ACC112 (cell line): Measurements from ENCODE around the gene IL32.
"Not testable (repeated sequence)": the region's sequence is repeated elsewhere in the genome, so short reads cannot be mapped to it uniquely, and the experiment has no call there.

ENCODE experiments used
- H2AFZ ChIP-seq: fragments of 200-600 bp; sonication (generic); one replicate; pipeline ENCODE4 v1.6.0; 2017; ENCODE audit warnings: antibody characterized with exemption, low read length; ENCODE audit not compliant: unreplicated experiment
- H3K27ac ChIP-seq: fragments of 200-600 bp; sonication (generic); 2 replicates; pipeline ENCODE4 v1.5.1; 2014; ENCODE audit warnings: low read depth, mild to moderate bottlenecking, antibody characterized with exemption, low read length, moderate library complexity
- H3K27me3 ChIP-seq: fragments of 200-600 bp; sonication (generic); 2 replicates; pipeline ENCODE4 v1.6.1; 2014; ENCODE audit warnings: mild to moderate bottlenecking, antibody characterized with exemption, low read length, moderate library complexity, mixed read lengths; ENCODE audit not compliant: insufficient read depth
- H3K36me3 ChIP-seq: fragments of 200-600 bp; sonication (generic); 2 replicates; pipeline ENCODE4 v1.6.1; 2016; ENCODE audit warnings: mild to moderate bottlenecking, antibody characterized with exemption, low read length, moderate library complexity, mixed read lengths; ENCODE audit not compliant: insufficient read depth
- H3K4me1 ChIP-seq: fragments of 200-600 bp; sonication (generic); one replicate; pipeline ENCODE4 v1.6.1; 2016; ENCODE audit warnings: low read length, mixed read lengths; ENCODE audit not compliant: insufficient read depth, unreplicated experiment, control insufficient read depth
- H3K4me3 ChIP-seq: fragments of 200-600 bp; sonication (generic); 2 replicates; pipeline ENCODE4 v1.5.1; 2014; ENCODE audit warnings: mild to moderate bottlenecking, low read depth, low read length
- H3K79me2 ChIP-seq: fragments of 200-600 bp; sonication (generic); one replicate; pipeline ENCODE4 v1.6.0; 2016; ENCODE audit warnings: low read length; ENCODE audit not compliant: control insufficient read depth, unreplicated experiment, insufficient read depth

IL32 gene

DNA sequence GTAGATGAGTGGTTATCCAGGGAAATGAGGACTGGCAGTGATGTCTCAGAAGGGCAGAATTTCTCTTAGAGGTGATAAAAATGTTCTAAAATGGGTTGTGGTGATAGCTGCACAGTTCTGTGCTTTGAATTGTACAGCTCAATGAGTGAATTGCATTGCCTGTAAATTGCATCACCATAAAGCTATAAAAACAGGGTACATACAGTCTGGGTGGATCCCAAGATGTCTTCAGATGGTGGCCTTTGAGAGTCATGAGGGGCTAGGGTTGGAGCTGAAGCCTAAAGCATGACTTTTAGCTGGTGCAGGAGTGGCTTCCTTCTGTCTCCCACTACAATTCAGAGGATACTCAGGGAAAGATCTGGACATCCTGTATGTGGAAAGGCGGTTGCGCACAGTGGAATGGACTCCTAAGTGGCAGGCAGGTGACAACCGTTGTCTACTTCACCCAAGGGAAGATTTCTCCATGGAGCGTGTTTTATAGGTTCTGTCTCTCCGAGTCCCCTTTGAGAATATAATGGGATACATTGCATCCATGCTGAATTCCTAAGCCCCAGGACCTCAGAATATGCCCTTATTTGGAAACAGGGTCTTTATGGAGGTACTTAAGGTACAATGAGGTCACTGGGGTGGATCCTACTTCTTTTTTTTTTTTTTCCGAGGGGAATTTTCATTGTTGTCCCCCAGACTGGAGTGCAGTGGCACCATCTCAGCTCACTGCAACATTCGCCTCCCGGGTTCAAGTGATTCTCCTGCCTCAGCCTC lies 1.6 kb upstream of the IL32 start:
- H2AFZ ChIP-seq, result no peak overlapping the region
- no peaks in the 10 kb centered on the region for H3K27me3 ChIP-seq
- H3K27ac ChIP-seq, result no peak overlapping the region
- no peak overlapping the region for H3K4me3 ChIP-seq
- H3K4me1 ChIP-seq, result peaks cover 17% of the 10 kb centered on the region
- H3K79me2 ChIP-seq, result no peaks in the 10 kb centered on the region
- no peaks in the 10 kb centered on the region for H3K36me3 ChIP-seq

DNA sequence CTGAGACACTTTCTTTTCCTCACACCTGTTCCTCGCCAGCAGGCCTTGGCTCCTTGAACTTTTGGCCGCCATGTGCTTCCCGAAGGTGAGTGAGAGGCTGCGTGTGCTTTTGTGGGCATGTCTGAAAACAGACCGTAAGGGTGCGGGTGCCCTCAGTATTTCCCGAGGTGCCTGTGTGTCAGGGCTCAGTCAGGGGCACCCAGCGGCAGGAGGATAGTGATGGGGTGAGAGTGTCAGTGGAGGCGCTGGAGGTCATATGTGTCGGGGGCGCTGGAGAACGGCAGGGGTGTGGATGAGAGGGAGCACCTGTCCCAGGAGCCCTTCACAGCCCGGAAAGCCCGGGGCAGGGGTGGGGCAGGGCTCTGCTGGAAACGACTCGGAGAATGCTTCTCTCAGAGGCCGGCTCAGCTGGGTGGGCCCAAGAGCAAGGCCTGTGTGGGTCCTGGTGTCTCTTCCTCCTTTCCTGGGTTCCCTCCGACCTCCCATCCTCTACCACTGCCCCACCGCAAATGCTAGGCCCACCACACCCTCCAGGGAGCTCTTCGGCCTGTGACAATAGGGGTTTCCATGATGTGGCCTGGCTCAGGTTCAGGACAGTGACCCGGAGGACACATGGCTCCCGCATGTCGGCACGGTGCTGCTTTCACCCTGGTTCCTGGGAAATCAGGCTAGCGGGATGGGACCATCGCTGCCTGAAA lies 451 bp downstream of the IL32 start:
- peak overlapping the region; percentile 14; the same call in 1 of the 2 replicates for H3K27ac ChIP-seq
- H2AFZ ChIP-seq, result peak overlapping the region; percentile 20
- H3K79me2 ChIP-seq, result no peaks in the 10 kb centered on the region
- peak overlapping the region; percentile 68 for H3K4me3 ChIP-seq
- peaks cover 11% of the 10 kb centered on the region for H3K4me1 ChIP-seq
- no peaks in the 10 kb centered on the region for H3K27me3 ChIP-seq
- no peaks in the 10 kb centered on the region for H3K36me3 ChIP-seq

DNA sequence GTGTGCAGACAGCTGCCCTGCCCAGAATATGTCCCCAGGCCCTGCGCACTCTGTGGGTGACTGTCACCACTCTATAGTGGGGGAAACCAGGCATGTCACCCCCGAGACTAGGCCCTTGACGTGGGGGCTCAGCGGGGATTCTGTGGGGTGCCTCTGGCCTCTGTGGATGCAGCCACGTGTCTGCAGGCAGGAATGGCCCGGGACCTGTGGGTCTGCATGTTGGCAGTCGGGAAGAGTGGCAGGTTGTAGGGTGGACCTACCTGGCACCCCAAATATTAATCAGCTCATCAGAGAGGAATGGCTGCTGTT lies 954 bp downstream of the IL32 start:
- no peaks in the 10 kb centered on the region for H3K79me2 ChIP-seq
- no peaks in the 10 kb centered on the region for H3K36me3 ChIP-seq
- H3K4me1 ChIP-seq, result peaks cover 11% of the 10 kb centered on the region
- H2AFZ ChIP-seq, result no peak overlapping the region
- H3K4me3 ChIP-seq, result peak overlapping the region; percentile 68; the same call in 1 of the 2 replicates
- H3K27me3 ChIP-seq, result no peaks in the 10 kb centered on the region
- no peak overlapping the region for H3K27ac ChIP-seq

DNA sequence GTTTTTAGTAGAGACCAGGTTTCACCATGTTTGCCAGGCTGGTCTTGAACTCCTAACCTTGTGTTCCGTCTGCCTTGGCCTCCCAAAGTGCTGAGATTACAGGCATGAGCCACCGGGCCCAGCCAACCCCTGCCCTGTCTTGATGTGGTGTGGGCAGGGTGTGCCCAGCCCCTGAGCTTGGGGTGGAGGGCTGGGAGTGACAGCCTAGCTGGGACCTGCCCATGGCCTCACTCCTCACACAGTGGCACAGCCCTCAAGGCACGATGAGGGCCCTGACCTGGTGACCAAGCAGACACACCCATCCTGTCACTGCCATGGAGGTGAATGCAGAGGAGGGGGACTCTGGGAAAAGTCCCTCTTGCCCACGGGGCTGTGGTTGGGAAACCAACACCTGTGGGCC lies 3.0 kb downstream of the IL32 start:
- no peaks in the 10 kb centered on the region for H3K36me3 ChIP-seq
- no peak overlapping the region for H2AFZ ChIP-seq
- no peak overlapping the region for H3K4me3 ChIP-seq
- no peak overlapping the region for H3K27ac ChIP-seq
- no peaks in the 10 kb centered on the region for H3K79me2 ChIP-seq
- peaks cover 2% of the 10 kb centered on the region; the same call in 1 of the 2 replicates for H3K27me3 ChIP-seq
- H3K4me1 ChIP-seq, result peaks cover 11% of the 10 kb centered on the region

DNA sequence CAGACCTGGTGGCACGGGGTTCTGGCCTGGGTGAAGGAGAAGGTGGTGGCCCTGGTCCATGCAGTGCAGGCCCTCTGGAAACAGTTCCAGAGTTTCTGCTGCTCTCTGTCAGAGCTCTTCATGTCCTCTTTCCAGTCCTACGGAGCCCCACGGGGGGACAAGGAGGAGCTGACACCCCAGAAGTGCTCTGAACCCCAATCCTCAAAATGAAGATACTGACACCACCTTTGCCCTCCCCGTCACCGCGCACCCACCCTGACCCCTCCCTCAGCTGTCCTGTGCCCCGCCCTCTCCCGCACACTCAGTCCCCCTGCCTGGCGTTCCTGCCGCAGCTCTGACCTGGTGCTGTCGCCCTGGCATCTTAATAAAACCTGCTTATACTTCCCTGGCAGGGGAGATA lies 3.7 kb downstream of the IL32 start:
- H3K4me3 ChIP-seq, H3K79me2 ChIP-seq: not testable (repeated sequence)

DNA sequence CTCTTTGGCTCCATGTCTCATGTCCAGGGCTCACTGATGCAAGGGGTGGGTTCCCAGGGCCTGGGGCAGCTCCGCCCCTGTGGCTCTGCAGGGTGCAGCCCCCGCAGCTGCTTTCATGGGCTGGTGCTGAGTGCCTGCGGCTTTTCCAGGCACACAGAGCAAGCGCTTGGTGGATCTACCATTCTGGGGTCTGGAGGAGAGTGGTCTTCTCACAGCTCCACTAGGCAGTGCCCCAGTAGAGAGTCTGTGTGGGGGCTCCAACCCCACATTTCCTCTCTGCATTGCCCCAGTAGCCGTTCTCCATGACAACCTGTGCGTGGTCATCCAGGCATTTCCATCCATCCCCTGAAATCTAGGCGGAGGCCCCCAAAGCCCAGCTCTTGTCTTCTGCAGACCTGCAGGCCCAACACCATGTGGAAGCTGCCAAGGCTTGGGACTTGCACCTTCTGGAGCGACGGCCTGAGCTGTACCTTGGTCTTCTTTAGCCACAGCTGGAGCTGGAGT lies 5.2 kb downstream of the IL32 start:
- H3K79me2 ChIP-seq, result no peaks in the 10 kb centered on the region
- H3K4me1 ChIP-seq, result peaks cover 2% of the 10 kb centered on the region
- no peak overlapping the region for H3K27ac ChIP-seq
- H3K27me3 ChIP-seq, result peaks cover 18% of the 10 kb centered on the region
- H2AFZ ChIP-seq, result no peak overlapping the region
- H3K36me3 ChIP-seq, result no peaks in the 10 kb centered on the region
- no peak overlapping the region for H3K4me3 ChIP-seq

More for the DNA sequence above, 3.7 kb downstream of the IL32 start:
- not testable (repeated sequence) for H3K36me3 ChIP-seq, H3K27me3 ChIP-seq, H3K27ac ChIP-seq, H2AFZ ChIP-seq
- H3K4me1 ChIP-seq, result peaks cover 11% of the 10 kb centered on the region

DNA sequence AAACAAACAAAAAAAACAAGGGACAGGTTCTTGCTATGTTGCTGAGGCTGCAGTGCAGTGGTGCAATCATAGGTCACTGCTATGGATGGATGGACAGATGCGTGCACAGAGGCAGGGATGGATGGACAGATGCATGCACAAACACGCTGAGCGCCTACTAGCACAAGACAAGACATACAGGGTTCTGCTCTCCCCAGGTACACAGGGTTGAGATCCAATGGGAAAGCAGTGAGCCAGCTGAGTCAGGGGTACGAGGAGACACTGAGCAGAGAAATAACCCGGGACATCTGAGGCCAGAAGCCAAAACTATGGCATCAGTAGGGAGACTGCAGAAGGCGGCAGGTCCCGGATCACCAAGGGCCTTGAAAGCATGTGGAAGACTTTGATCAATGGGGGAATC lies 6.2 kb downstream of the IL32 start:
- no peak overlapping the region for H2AFZ ChIP-seq
- H3K36me3 ChIP-seq, result no peaks in the 10 kb centered on the region
- no peaks in the 10 kb centered on the region for H3K79me2 ChIP-seq
- H3K27me3 ChIP-seq, result peaks cover 18% of the 10 kb centered on the region
- no peak overlapping the region for H3K4me3 ChIP-seq
- H3K4me1 ChIP-seq, result no peaks in the 10 kb centered on the region
- H3K27ac ChIP-seq, result no peak overlapping the region

DNA sequence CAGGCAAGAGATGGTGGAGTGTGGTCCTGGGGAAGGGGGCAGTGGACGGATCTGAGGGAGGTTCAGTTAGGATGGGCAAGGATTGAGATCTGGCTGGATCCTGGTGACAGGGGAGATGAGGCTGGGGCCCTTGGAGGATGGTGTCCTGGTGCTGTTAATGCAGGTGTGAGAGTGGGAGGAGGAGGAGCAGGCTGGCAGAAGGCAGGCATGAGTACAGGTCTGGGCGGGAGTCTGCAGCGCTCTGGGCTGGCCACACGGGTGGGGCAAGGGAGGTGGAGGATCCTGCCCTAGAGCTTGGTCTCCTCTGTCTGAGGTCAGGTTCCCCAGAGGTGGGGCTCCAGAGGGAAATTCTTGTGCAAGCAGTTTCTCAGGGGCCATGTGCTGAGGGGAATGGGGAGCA lies 6.7 kb downstream of the IL32 start:
- not testable (repeated sequence) for H3K4me3 ChIP-seq, H2AFZ ChIP-seq, H3K79me2 ChIP-seq, H3K36me3 ChIP-seq, H3K27ac ChIP-seq, H3K4me1 ChIP-seq
- H3K27me3 ChIP-seq, result peaks cover 18% of the 10 kb centered on the region

DNA sequence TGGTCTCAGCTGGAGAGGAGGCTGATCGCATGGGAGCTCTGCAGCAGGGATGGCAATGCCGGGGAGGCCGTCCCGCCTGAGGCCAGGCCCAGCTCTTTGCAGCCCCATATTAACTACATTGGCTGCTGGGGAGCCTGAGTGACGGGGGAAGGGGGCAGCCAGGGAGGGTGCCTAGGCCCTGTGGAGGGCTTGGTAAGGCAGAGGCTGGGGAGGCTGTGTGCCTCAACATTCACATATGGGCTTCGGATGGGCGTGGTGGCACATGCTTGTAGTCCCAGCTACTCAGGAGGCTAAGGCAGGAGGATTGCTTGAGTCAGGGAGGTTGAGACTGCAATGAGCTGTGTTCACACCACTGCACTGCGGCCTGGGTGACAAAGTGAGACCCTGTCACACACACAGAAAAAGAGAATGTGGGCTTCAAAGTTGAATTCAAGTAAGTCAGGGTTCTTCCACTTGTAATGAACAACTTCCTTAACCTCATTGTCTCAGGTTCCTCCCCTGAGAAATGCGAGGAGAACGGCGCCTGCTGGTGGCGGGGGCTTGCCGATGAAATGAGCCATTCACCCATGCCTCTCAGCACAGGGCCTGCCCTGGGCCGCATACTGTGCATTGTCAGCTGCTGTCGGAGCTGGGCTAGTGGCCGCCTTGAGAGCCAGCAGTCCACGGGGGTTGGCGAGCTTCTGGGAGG lies 7.3 kb downstream of the IL32 start:
- not testable (repeated sequence) for H3K4me3 ChIP-seq, H3K27ac ChIP-seq, H2AFZ ChIP-seq, H3K79me2 ChIP-seq, H3K36me3 ChIP-seq, H3K4me1 ChIP-seq
- peaks cover 20% of the 10 kb centered on the region for H3K27me3 ChIP-seq

DNA sequence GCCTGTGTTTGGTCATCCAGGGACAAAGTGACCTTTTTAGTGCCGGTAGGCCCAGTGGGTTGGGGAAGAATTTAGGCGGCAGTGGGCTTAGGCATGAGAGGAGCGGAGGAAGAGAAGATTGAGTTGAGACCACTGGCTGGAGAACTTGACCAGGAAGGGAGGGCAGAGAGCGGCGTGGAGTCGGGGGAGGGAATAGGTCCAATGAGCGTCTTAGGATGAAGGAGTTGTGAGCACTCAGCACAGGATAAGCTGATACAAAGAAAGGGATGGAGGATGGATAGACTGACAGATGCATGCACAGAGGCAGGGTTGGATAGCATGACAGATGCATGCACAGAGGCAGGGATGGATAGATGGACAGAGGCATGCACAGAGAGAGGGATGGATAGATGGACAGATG lies 8.0 kb downstream of the IL32 start:
- peaks cover 23% of the 10 kb centered on the region for H3K27me3 ChIP-seq
- H3K27ac ChIP-seq, result no peak overlapping the region
- no peaks in the 10 kb centered on the region for H3K79me2 ChIP-seq
- no peak overlapping the region for H3K4me3 ChIP-seq
- H3K36me3 ChIP-seq, result no peaks in the 10 kb centered on the region
- no peaks in the 10 kb centered on the region for H3K4me1 ChIP-seq
- no peak overlapping the region for H2AFZ ChIP-seq
